Stimulated activated CD4-positive, alpha-beta T cell treated with anti-CD3 and anti-CD28 coated beads, TNF-alpha, amount 100 ng/mL, for 24 hours (primary cell): Measurements from ENCODE around the gene ARHGAP18.

Experiments
- DNase-seq, 3 experiments: peaks; one replicate each; pipeline ENCODE4 v3.0.0-alpha.2; 2020; ENCODE audit warnings: low read depth in 3 of 3

The ARHGAP18 gene

GRCh38 chr6:129709769-129710449 lies at the start of gene ARHGAP18:
Gene ARHGAP18, minus strand, starts transcription at chr6:129710177. Its CDS starts 41 bp downstream, at chr6:129710136.
- DNase-seq: peak; percentile 41 to 77 (median 43)

- DNase-seq: no peak
Observed at GRCh38 chr6:129755787-129756186, 45.8 kb upstream of the ARHGAP18 start.

GRCh38 chr6:129754750-129755149 lies 44.8 kb upstream of the ARHGAP18 start:
- no peak for DNase-seq

- DNase-seq: no peak
Observed at GRCh38 chr6:129753422-129753821, 43.4 kb upstream of the ARHGAP18 start.

GRCh38 chr6:129751384-129751783 lies 41.4 kb upstream of the ARHGAP18 start:
- no peak for DNase-seq

GRCh38 chr6:129750360-129750759 lies 40.4 kb upstream of the ARHGAP18 start:
- DNase-seq: no peak

- no peak for DNase-seq
Observed at GRCh38 chr6:129749749-129750120, 39.8 kb upstream of the ARHGAP18 start.

GRCh38 chr6:129748901-129749748 lies 39.1 kb upstream of the ARHGAP18 start:
- DNase-seq: no peak

- DNase-seq: peak; percentile 28 to 54 (median 45)
Observed at GRCh38 chr6:129748212-129748900, 38.4 kb upstream of the ARHGAP18 start.

GRCh38 chr6:129747588-129748112 lies 37.7 kb upstream of the ARHGAP18 start:
- DNase-seq: no peak

- DNase-seq: no peak
Observed at GRCh38 chr6:129744880-129745237, 34.9 kb upstream of the ARHGAP18 start.

- no peak for DNase-seq
Observed at GRCh38 chr6:129744201-129744879, 34.4 kb upstream of the ARHGAP18 start.

- no peak for DNase-seq
Observed at GRCh38 chr6:129740013-129740412, 30.0 kb upstream of the ARHGAP18 start.

- DNase-seq: no peak
Observed at GRCh38 chr6:129736105-129736504, 26.1 kb upstream of the ARHGAP18 start.

GRCh38 chr6:129733290-129733689 lies 23.3 kb upstream of the ARHGAP18 start:
- DNase-seq: no peak

GRCh38 chr6:129732542-129732941 lies 22.6 kb upstream of the ARHGAP18 start:
- no peak for DNase-seq

GRCh38 chr6:129732034-129732433 lies 22.1 kb upstream of the ARHGAP18 start:
- no peak for DNase-seq

- no peak for DNase-seq
Observed at GRCh38 chr6:129731428-129731827, 21.5 kb upstream of the ARHGAP18 start.

GRCh38 chr6:129730477-129731165 lies 20.6 kb upstream of the ARHGAP18 start:
- no peak for DNase-seq

- no peak for DNase-seq
Observed at GRCh38 chr6:129726650-129727049, 16.7 kb upstream of the ARHGAP18 start.

- no peak for DNase-seq
Observed at GRCh38 chr6:129725341-129725740, 15.4 kb upstream of the ARHGAP18 start.
